Hematopoietic multipotent progenitor cell treated with erythropoietin and hydrocortisone succinate and interleukin-3 and kit ligand, for 4 days (in vitro differentiated cells): Measurements from ENCODE around the gene UGT2B17.
"Not testable (repeated sequence)": the region's sequence is repeated elsewhere in the genome, so short reads cannot be mapped to it uniquely, and the experiment has no call there.

Source experiments
- DNase-seq: peaks from one replicate; pipeline ENCODE4 v3.0.0-alpha.2; 2015

Gene UGT2B17

DNA sequence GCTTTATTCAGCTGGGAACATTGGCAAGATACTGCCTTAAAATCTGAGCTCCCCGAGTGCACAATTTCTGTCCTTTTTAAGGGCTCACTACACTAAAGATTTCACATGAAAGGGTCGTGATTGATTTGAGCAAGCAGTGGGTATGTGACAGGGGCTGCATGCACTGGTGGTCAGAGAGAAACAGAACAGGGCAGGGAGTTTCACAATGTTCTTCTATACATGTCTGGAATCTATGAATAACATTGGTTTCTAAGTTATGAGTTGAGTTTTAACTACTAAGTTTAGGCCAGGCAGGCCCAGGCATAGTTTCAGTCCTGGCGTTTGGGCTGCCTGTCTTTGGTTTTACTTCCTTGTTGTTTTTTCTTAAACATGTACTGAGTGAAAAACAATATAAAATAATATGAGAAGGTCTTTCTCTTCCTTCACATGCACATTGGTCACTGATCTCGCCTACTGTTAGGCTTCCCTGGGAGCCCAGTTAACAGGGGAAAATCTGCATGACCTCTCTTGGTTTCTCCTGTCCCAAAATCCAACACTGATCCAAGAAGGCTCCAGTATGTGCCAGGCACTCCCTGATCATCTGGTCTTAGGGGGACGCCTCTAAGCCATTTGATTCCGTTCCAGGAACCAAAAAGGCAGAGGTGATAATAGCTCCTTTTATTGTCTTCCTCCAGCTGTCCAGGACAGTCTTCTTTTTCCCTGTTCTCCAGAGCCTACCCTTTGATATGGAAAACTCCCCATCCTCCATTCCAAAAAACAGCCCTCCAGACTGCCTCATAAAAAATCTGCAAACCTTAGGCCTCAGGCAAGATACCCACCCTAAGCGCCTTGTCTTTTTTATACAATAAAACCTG is at the start of gene UGT2B17:
Gene UGT2B17 (minus strand): TSS at position 51 of the 854 bp plus-strand sequence. CDS start 7,838 bp downstream, outside the sequence.
- no peak for DNase-seq

DNA sequence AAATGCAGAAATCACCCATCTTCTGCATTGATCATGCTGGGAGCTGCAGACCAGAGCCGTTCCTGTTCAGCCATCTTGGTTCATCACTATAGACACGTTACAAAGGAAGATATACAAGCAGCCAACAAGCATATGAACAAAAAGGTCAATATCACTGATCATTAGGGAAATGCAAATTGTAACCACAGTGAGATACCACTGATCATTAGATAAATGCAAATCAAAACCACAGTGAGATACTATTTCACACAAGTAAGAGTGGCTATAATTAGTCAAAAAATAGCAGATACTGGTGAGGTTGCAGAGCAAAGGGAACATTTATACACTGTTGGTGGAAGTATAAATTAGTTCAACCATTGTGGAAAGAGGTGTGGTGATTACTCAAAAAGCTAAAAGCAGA is 46.6 kb upstream of the UGT2B17 start:
- not testable (repeated sequence) for DNase-seq

DNA sequence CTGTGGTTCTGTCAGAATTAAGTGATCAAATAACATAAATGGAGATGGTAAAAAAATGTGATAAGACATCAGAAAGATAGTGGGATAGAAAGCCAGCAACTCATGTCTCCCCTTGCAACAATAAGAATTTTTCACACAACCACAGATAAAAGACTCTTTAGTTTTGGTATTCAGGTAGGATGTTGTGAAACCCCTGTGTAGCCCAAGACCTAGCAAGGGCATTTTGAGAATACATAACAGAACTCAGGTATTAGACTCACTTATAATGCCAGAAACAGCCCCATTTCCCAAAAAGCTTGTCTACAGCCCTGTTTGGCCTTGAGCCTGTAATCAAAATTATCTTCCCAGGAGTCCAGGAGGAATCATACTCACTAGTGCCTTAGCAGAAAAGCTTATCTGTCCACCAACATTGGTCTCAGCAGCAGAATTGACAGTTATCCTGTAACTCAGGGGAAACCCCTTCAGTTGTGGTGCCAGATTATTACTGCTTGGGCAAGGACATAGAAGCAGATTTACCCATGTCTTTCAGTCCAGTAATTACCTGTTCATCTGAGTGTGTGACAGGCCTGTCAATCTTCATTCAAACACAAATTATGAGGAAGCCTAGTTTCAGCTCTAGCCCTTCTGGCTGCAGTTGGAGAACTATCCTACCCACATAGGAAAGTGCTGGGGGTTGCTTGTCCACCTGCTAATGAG is 41.0 kb upstream of the UGT2B17 start:
- DNase-seq = no peak

DNA sequence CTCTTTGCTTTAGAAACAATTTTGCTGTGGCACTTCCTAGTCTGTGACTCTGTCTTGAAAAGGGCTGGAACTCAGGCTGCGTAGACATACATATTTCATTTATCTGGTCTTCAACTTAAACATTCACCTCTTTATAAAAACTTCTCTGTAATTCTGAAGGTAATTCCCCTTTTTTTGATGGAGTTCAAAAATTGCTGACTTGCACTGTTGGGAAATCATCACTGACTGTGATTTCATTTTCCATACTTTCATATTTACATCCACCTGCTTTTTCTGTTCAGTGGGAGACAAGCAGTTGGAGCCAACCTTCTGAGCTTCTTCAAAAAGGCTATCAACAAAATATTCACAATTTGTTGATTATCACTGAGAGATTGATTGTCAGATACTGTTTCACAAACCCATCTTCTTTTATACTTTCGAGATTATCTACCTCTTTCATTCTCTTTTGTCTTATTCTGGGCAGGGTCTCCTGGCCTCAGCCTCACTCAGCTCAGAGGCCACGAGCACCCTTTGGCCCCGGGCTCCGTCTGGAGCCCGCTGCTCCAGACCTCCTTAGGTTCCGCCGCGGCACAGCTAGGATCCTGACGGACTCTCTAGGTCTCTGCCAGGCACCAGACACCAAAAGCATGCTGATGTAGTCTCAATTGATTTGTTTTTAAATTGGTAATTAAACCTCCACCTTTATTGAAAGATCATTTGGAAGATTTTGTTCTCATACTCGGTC is 39.7 kb upstream of the UGT2B17 start:
- DNase-seq = no peak

DNA sequence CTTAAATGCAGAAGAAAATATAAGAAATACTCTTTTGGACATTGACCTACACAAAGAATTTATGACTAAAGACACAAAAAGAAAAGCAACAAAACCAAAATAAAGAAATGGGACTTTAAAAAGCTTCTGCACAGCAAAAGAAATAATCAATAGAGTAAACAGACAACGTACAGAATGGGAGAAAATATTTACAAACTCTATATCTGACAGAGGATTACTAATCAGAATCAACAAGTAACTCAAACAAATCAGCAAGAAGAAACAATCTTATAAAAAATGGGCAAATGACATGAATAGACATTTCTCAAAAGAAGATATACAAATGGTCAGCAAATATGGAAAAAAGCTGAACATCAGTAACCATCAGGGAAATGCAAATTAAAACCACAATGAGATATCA is 37.6 kb upstream of the UGT2B17 start:
- DNase-seq = no peak

DNA sequence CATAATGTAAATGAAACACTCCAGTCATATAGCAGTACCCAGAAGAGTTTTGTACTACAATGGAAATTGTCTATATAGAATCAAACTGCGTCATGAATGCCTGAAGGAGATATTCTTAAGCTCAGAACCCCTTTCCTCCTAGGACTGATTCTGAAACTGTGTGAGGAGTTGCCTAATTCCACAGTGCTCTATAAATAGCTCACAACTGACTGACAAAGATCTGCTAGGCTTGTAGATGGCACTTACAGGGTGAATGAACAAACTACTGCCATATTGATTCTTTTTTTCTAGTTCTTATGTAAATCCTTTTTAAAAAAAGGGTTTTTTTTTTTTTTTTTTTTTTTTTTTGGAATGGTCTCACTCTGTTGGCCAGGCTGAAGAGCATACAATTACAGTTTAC is 30.1 kb upstream of the UGT2B17 start:
- no peak for DNase-seq

DNA sequence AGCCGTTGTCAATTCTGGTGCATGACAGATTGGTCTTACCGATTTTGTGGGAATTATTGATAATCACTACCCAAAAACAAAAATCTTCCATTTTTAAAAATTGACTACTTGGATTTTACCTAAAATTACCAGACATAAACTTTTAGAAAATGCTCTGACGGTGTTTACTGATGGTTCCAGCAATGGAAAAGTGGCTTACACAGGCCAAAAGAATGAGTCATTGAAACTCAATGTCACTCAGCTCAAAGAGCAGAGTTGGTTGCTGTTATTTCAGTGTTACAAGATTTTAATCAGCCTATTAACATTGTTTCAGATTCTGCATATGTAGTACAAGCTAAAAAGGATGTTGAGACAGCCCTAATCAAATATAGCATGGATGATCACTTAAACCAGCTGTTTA is 23.0 kb upstream of the UGT2B17 start:
- DNase-seq = no peak

DNA sequence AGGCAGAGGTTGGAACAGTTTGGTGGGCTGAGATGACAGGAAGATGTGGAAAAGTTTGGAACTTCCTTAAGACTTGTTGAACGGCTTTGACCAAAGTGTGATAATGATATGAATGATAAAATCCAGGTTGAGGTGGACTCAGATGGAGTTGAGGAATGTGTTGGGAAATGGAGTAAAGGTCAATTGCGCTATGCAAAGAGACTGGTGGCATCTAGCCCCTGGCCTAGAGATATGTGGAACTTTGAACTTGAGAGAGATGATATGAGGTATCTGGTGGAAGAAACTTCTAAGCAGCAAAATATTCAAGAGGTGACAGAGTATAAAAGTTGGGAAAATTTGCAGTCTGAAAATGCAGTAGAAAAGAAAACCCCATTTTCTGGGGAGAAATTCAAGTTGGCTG is 21.4 kb upstream of the UGT2B17 start:
- DNase-seq = no peak

DNA sequence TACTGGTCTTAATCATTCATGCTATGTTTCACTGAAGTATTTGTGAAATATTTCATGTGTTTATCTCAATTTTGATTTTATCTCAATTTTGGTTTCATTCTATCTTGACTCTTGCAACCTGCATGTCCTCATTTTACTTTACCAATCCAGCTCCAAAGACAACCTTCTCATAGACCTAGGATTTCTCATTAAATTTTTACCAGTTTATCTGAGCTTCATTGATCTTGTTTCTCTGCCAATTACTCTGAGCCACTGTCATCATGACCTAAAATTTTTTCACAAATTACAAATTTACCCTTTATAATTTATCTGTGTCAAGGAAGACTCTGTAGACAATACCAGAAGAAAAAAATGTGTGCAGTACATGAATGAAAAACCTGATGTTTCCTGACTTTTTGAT is 18.6 kb upstream of the UGT2B17 start:
- DNase-seq = no peak

DNA sequence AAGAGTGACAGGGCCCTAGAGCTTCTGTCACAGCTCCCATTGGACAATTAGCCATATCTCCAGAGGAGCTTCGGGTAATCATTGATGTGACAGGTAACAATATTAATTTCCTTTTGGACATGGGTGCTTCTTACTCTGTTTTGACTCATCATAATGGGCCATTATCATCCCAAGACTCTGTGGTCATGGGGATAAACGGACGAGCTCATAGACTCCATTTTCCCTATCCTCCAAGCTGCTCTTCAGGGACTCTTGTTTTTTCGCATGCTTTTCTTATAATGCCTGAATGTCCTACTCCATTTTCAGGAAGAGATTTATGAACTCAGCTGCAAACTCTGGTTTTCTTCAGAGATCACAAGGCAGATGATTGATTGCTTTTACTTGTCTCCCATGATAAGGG is 17.0 kb upstream of the UGT2B17 start:
- no peak for DNase-seq

DNA sequence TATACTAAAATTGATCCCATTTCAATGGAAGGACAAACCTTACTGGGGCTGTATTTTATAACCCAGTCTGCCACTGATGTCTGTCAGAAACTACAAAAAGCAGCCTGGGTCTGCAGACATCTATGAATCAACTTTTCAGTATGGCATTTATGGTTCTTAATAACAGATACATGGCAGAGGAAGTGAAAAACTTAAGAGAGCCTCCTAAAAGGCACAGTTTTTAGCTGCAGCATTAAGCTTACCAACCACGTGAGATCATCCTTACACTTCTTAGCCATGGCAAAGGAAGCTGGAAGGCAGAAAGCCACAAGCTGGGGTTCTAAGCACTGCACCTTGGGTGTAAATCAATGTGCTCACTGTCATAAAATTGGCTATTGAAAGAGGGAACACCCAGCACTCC is 16.6 kb upstream of the UGT2B17 start:
- DNase-seq = no peak

DNA sequence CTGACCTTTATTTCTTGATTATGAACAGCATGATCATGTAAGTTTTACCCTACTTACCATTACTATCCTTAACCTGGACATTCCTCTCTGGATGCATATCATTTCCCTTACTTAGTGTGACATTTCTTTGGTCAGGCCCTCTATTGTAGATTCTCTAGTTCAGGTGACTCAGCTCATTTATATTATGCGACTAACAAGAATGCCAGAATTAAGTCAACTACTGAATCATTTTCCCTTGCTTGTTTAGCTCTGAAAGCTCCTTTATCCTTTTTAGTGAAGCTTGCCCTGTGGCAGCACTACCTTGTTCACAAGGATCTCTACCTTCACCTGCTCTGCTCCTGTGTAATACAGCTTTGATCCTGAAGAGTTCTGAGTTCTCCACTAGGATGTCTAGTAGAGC is 15.1 kb upstream of the UGT2B17 start:
- DNase-seq = no peak

DNA sequence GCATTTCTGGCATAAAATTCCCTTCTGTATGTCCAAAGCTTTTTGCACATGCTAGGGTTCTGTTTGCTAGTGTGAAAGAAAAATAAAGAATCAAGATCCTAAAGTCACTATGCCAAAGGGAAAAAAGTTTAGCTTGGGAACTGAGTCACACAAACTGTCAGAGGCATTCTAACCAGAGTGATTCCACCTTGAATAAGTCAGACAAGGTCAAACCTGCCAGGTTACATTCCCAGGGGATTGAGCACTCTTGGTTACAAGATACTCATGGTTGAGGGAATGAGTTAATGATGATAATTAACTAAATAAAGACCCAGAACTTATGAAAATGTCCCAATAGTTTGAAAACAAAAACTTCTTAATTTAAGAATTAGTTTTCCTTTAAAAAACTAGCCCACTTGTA is 13.7 kb upstream of the UGT2B17 start:
- DNase-seq = no peak

DNA sequence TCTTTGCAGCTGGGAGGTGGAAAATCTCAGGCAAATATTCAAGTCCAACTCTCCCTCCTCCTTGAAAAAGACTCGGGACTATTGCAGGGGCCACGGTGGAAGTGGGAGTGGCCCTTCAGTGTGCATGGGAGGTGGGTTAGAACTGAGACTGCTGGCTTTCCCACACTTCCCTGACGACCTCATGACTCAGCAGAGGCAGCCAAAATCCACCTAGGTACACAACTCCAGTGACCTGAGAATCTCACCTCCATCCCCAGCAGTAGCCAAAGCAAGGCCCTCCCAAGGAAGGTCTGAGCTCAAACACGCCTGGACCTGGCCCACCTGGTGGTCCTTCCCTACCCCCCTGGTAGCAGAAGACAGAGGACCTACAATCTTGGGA is 6.2 kb upstream of the UGT2B17 start:
- DNase-seq = no peak

DNA sequence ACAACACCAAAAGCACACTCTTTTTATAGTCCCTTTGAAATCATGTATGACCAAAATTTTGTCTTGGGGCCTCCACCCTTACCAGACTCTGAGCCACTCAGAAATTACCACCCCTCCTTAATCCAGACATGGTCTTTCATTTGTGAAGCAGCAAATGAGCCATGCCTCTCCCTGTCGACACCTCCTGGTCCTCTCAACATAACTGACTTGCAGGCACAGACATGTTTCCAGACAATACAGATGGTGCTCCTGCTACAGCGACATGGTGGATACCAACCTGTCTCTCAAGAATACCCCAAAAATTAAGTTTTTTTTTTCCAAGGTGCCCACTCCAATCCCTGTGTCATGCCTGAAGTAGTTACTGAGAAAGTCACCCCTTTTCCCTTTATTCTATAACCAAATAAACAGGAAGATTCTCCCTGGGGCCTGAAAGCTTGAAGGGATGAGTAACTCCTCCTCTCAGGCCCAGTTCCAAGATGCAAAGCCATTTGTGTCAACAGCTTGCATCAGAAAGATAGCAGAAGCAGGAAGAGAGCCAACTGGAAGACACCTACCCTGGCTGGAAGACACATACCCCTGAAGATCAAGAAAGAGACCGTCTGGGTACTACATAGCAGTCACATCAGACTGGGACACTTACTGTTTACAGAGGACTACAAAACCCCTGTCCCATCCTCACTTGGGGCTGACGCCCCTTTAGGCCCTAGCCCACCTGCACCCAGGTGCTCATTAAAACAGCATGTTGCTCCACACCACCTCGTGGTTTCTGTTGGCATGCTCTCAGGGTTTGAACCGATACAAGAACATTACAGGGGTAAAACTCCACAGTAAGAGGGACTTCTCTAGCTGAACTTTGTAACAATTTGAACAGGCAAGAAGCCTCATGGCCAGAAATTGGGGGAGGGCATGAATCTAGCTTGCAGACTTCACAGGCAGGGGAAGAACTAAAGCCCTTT is 5.5 kb upstream of the UGT2B17 start:
- DNase-seq = no peak

DNA sequence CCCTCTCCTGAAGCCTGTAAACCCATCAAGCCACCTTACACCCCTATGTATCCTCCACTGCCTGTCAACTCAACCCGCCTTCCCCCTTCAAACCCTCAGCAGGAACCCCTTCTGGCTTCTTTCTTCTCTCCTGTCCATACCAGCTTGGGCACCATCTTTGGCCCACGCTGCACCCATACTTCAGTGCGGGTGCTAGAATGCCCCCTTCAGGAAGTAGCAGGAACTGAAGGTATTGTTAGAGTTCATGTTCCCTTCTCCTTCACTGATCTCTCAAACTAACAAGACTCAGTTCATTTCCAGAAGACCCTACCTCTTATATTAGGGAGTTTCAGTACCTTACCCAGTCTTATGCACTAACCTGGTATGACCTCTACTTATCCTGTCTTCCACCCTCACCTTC is 1.5 kb upstream of the UGT2B17 start:
- no peak for DNase-seq

DNA sequence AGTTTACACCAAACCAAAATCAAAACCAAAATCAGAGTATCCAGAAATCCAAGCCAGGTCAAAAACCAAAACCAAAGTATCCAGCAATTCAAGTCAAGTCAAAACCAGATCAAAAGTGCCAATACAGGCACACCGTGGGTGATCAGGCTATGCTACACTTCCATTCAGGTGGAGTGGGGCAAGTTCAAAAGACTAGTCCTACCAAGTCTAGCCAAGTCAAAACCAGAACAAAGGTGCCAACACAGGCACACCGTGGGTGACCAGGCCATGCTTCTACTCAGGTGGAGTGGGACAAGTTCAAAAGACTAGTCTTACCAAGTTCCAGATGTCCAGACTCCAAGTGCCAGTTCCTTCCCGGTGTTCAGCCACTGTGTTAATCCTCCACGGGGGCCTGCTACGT is 486 bp downstream of the UGT2B17 start:
- DNase-seq = not testable (repeated sequence)

DNA sequence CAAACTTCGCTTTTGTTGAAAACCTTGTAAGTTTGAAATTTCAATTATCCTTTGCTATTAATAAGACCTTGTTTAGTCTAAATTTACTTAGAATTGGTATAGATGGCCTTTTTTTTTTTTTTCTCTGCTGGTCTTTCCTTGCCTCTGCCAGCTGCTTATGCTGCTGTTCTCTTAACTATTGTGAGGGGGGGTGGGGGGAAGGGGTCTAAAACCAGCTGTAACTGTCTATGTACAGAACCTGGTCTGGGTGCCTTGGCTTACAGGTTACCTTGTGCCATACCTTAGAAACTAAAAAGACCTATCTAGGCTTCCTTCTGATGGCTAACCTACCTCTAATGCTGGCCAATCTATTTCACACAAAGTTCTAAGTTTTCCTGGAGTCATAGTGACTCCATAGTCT is 1.0 kb downstream of the UGT2B17 start:
- DNase-seq = no peak

DNA sequence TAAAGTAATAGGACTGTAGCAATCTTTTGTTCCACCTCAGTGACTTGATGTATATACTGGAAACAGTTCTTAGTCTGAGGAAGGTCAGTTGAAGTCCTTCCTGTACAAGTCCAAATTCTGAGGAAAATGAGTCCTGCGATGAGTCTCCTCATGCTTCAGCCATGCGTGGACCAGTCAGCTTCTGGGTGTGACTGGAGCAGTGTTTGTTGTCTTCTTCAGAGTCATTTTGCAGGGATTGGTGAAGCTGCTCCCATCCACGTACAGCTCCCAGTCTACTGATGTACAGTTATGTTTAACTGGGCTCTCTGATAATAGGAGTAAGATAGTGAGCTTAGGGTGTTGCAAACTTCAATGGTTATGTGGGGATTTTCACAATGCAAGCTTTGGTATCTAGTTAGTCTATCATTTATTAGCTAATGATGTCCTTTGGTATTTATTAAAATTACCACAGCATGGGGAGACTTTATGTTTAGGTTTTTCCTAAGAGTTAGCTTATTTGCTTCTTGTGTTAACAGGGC is 3.4 kb downstream of the UGT2B17 start:
- no peak for DNase-seq

DNA sequence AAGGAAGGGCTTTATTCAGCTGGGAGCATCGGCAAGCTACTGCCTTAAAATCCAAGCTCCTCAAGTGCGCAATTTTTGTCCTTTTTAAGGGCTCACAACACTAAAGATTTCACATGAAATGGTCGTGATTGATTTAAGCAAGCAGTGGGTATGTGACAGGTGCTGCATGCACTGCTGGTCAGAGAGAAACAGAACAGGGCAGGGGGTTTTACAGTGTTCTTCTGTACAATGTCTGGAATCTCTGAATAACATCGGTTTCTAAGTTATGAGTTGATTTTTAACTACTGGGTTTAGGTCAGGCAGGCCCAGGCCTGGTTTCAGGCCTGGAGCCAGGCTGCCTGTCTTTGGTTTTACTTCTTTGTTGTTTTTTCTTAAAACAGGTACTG is 6.0 kb downstream of the UGT2B17 start:
- DNase-seq = no peak

DNA sequence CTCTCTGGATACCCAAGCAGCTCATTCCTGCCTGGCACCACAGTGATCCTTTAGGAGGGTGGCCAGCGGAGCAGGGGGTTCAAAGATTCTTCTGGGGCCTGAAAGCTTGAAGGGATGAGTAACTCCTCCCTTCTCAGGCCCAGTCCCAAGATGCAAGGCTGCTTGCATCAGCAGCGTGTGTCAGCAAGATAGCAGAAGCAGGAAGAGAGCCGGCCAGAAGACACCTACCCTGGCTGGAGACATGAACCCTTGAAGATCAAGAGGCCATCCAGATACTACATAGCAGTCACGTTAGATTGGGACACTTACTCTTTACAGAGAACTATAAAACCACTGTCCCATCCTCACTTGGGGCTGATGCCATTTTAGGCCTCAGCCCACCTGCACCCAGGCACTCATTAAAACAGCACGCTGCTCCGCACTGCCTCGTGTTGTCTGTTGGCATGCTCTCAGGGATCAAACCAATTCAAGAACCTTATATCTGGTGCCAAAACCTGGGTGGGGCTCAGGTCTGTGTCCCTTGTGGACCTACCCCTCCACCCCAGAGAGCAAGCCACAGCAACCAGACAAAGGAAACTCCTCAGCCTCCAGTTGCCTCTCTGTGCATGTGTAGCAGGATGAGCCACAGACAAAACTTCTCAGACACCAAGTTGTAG is 6.5 kb downstream of the UGT2B17 start:
- DNase-seq = no peak

DNA sequence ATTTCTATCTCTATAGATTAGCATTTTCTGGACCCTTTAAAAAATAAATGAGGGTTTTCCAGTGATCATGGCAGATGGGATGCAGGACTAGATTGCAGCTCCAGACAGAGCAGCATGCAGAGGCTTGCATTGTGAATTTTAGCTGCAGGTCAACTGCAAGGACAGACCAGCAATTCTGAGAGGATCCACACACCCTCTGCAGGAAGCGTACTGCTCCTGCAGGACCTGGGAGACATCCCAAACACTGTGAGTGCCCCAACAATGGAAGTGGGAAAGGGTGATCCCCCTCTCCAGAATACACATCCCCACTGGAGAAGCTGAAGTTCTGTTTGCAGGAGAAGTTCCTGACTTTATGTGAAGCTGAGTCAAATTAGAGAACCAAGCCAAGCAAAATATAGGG is 7.1 kb downstream of the UGT2B17 start:
- not testable (repeated sequence) for DNase-seq
